GM10266 (cell line): Measurements from ENCODE around the gene NRG2.

ENCODE experiments used
- DNase-seq: peaks from one replicate; pipeline ENCODE4 v3.0.0; 2012; ENCODE audit errors: extremely low spot score
- CTCF ChIP-seq: IDR thresholded peaks from 2 replicates; pipeline ENCODE4 v1.5.1; 2012; ENCODE audit warnings: mild to moderate bottlenecking, low read depth; ENCODE audit not compliant: control insufficient read depth, insufficient read depth; ENCODE audit errors: missing control alignments

NRG2 gene

GRCh38 chr5:139985290-139985689, 57.8 kb downstream of the NRG2 start:
- no peak for TF ChIP-seq CTCF
- DNase-seq = no peak

GRCh38 chr5:139984816-139985215, 58.3 kb downstream of the NRG2 start:
- TF ChIP-seq CTCF = no peak
- DNase-seq = no peak

GRCh38 chr5:139982975-139983240, 60.2 kb downstream of the NRG2 start:
- no peak for DNase-seq
- no peak for TF ChIP-seq CTCF

- TF ChIP-seq CTCF = no peak
- DNase-seq = no peak
Measured at GRCh38 chr5:139982157-139982974, 60.7 kb downstream of the NRG2 start.

GRCh38 chr5:139980765-139981164, 62.3 kb downstream of the NRG2 start:
- no peak for DNase-seq
- TF ChIP-seq CTCF = no peak

GRCh38 chr5:139979943-139980342, 63.2 kb downstream of the NRG2 start:
- DNase-seq = no peak
- no peak for TF ChIP-seq CTCF

- no peak for DNase-seq
- TF ChIP-seq CTCF = no peak
Measured at GRCh38 chr5:139979518-139979917, 63.6 kb downstream of the NRG2 start.
